Measurements from ENCODE around the gene GNG12.

DNA sequence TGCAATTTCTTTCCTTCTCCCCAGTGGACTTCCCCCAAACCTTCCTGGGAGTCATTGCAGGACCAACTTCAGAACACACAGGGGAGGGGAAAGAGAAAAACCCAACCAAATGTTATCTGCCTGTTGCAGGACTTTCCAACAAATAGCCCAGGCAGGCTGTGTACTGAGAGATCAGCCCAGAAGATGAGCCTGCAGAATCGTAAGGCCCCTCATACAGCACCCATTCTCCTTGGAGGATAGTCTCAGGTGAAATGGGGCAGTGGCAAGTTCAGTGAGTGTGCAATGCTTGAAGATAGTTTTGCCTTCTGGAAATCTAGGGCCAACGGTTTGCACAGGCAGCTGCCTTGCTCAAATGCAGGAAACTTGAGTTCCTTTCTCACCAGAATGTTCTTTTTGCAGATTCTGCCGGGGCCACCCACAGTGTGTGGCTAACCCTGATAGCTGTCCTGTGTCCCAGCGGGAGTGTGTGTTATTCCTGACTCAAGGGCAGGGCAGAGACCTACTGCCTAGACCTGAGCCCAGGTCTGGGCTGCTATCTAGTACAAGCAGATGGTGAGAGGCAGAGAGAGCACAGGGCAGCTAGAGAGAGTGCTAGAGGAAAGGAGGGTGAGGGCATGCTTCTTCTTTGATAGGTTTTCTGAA is 99.5 kb downstream of the GNG12 start:
- TF ChIP-seq, protein P1, sequence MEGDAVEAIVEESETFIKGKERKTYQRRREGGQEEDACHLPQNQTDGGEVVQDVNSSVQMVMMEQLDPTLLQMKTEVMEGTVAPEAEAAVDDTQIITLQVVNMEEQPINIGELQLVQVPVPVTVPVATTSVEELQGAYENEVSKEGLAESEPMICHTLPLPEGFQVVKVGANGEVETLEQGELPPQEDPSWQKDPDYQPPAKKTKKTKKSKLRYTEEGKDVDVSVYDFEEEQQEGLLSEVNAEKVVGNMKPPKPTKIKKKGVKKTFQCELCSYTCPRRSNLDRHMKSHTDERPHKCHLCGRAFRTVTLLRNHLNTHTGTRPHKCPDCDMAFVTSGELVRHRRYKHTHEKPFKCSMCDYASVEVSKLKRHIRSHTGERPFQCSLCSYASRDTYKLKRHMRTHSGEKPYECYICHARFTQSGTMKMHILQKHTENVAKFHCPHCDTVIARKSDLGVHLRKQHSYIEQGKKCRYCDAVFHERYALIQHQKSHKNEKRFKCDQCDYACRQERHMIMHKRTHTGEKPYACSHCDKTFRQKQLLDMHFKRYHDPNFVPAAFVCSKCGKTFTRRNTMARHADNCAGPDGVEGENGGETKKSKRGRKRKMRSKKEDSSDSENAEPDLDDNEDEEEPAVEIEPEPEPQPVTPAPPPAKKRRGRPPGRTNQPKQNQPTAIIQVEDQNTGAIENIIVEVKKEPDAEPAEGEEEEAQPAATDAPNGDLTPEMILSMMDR (IDR thresholded peaks at IDR 0.05) = no peak
- TF ChIP-seq EZH2 (IDR thresholded peaks at IDR 0.05; ENCODE audit: borderline replicate concordance, insufficient read depth, low read depth, low read length, poor library complexity, severe bottlenecking) = no peak
